Brain microvascular endothelial cell (primary cell): Measurements from ENCODE around the gene KLF13.

Experiments
- DNase-seq: peaks from one replicate; pipeline ENCODE4 v3.0.0-alpha.2; 2020
- H3K27ac ChIP-seq: fragments of 250-450 bp; sonication (Bioruptor Pico); 2 replicates; pipeline ENCODE4 v1.5.1; 2020; ENCODE audit warnings: mild to moderate bottlenecking, moderate library complexity
- H3K27me3 ChIP-seq: fragments of 250-450 bp; sonication (Bioruptor Pico); replicated peaks from 2 replicates; pipeline ENCODE4 v1.5.1; 2020; ENCODE audit warnings: mild to moderate bottlenecking
- H3K36me3 ChIP-seq: fragments of 250-450 bp; sonication (Bioruptor Pico); replicated peaks from 2 replicates; pipeline ENCODE4 v1.5.1; 2020; ENCODE audit warnings: mild to moderate bottlenecking
- H3K4me3 ChIP-seq: 2 replicates; pipeline ENCODE4 v1.5.1; 2011; ENCODE audit warnings: low read depth, mild to moderate bottlenecking, control low read depth, low read length, moderate library complexity
- CTCF ChIP-seq: IDR thresholded peaks from 2 replicates; pipeline ENCODE4 v1.5.1; 2011; ENCODE audit warnings: low read depth, mild to moderate bottlenecking, moderate library complexity, low read length, control low read depth, inconsistent platforms; ENCODE audit errors: missing control alignments
- in situ Hi-C: cut with HindIII; loops from 2 replicates; pipeline ENCODE4 v1.10.0; 2017; ENCODE audit warnings: low sequenced_read_pairs, low pct_ligation_motif_present

KLF13 gene

GRCh38 chr15:31330111-31330785 lies 3.6 kb downstream of the KLF13 start:
- no peaks in the 10 kb centered on the region for H3K27me3 ChIP-seq
- in situ Hi-C loops, result no loop called here
- no peak for DNase-seq
- TF ChIP-seq CTCF, result no peak
- no peak overlapping the region for H3K27ac ChIP-seq
- H3K36me3 ChIP-seq, result no peaks in the 10 kb centered on the region
- no peak overlapping the region for H3K4me3 ChIP-seq

- Histone ChIP-seq H3K27me3 (no peaks in the 10 kb centered on the region), H3K36me3 (no peaks in the 10 kb centered on the region), H3K4me3 (no peak overlapping the region), H3K27ac (no peak overlapping the region)
- DNase-seq, result no peak
- in situ Hi-C loops, result no loop called here
- TF ChIP-seq CTCF, result no peak
These were observed 4.2 kb downstream of the KLF13 start for GRCh38 chr15:31330836-31331235.

GRCh38 chr15:31331389-31331788 lies 4.8 kb downstream of the KLF13 start:
- no peaks in the 10 kb centered on the region for H3K36me3 ChIP-seq
- H3K4me3 ChIP-seq, result no peak overlapping the region
- in situ Hi-C loops, result no loop called here
- DNase-seq, result no peak
- TF ChIP-seq CTCF, result no peak
- no peak overlapping the region for H3K27ac ChIP-seq
- H3K27me3 ChIP-seq, result no peaks in the 10 kb centered on the region

- TF ChIP-seq CTCF, result no peak
These were observed 5.5 kb downstream of the KLF13 start for GRCh38 chr15:31332020-31332680.

GRCh38 chr15:31332681-31333071 lies 6.0 kb downstream of the KLF13 start:
- Histone ChIP-seq H3K36me3 (no peaks in the 10 kb centered on the region), H3K27me3 (no peaks in the 10 kb centered on the region), H3K27ac (no peak overlapping the region), H3K4me3 (no peak overlapping the region)
- in situ Hi-C loops, result no loop called here
- no peak for TF ChIP-seq CTCF
- DNase-seq, result no peak

More at GRCh38 chr15:31332020-31332680, 5.5 kb downstream of the KLF13 start:
- no peak for DNase-seq
- in situ Hi-C loops, result no loop called here
- H3K27me3 ChIP-seq, result no peaks in the 10 kb centered on the region
- no peak overlapping the region for H3K4me3 ChIP-seq
- H3K27ac ChIP-seq, result no peak overlapping the region
- H3K36me3 ChIP-seq, result no peaks in the 10 kb centered on the region
